Epithelial cell of esophagus (primary cell): ENCODE results near the gene SREK1.

Experiments
- DNase-seq: peaks from one replicate; pipeline ENCODE4 v3.0.0; 2010; ENCODE audit warnings: low read depth
- H3K4me3 ChIP-seq: 2 replicates; pipeline ENCODE4 v1.5.1; 2011; ENCODE audit warnings: mild to moderate bottlenecking, low read length, control low read depth
- TF ChIP-seq, protein P1 (sequence below): IDR thresholded peaks from 2 replicates; pipeline ENCODE4 v1.5.1; 2011; ENCODE audit warnings: low read depth, mild to moderate bottlenecking, low read length, control low read depth, inconsistent platforms; ENCODE audit not compliant: insufficient read depth; ENCODE audit errors: missing control alignments

SREK1 gene

DNA sequence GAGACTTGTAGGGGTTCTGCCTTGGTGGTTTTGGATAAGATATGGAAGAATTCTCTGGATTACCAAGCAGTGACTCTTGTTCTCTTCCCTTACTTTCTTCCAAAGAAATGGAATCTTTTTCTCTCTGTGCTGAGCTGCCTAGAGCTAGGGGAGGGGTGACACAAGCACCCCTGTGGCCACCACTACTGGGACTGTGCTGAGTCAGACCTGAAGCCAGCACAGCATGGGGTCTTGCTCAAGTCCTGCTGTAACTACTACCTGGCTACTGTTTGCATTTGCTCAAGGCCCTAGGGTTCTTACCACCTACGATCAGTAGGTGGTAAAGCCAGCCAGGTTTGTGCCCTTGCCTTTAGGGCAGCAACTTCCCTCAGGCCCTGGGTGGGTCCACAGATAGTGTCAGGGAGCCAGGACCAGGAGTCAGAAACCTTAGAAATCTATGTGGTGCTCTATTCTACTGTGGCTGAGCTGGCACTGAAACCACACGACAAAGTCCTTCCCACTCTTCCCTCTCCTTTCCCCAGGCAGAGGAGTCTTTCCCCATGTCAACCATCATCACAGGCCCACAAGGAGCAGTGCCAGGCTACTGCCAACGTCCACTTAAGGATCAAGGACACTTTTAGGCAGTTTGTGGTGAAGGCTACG lies 53.8 kb downstream of the SREK1 start:
- TF ChIP-seq, protein P1, sequence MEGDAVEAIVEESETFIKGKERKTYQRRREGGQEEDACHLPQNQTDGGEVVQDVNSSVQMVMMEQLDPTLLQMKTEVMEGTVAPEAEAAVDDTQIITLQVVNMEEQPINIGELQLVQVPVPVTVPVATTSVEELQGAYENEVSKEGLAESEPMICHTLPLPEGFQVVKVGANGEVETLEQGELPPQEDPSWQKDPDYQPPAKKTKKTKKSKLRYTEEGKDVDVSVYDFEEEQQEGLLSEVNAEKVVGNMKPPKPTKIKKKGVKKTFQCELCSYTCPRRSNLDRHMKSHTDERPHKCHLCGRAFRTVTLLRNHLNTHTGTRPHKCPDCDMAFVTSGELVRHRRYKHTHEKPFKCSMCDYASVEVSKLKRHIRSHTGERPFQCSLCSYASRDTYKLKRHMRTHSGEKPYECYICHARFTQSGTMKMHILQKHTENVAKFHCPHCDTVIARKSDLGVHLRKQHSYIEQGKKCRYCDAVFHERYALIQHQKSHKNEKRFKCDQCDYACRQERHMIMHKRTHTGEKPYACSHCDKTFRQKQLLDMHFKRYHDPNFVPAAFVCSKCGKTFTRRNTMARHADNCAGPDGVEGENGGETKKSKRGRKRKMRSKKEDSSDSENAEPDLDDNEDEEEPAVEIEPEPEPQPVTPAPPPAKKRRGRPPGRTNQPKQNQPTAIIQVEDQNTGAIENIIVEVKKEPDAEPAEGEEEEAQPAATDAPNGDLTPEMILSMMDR = no peak
- H3K4me3 ChIP-seq = no peak overlapping the region
- DNase-seq = no peak

DNA sequence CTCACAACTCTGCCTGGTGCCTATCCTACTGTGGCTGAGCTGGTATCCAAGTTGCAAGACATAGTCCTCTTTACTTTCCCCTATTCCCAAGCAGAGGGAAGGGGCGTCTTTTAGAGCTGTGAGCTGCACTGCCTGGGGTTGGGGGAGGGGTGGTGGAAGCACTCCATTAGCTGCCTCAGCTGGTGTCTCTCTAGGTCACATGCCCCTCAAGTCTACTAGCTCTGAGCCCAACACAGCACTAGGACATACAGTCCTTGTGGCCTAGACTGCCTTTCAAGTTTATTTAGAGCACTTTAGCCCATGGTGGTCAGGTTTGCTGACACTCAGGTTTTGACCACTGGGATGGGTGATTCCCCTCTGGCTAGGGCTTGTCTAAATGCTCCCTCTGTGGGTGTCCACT lies 54.7 kb downstream of the SREK1 start:
- no peak for DNase-seq
- TF ChIP-seq, protein P1 = no peak
- no peak overlapping the region for H3K4me3 ChIP-seq

DNA sequence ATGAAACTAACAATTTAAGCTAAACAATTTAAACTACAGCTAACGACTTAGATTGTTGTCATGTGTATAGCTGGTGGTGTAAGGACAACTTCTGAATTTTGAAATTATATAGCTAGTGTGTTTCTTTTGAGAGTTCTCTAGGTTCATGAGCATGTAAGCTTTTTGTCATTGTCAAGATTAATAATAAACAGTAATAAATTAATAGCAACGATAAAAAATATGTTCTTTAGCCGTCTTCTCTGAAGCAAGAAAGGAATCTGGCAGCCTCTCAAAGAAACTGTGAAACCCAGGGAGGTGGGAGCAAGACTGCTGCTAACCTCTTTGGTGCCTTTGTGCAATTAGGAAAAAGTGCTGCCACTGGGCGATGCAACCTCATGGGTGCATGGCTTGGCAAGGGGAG lies 59.4 kb downstream of the SREK1 start:
- TF ChIP-seq, protein P1 = no peak
- no peak overlapping the region for H3K4me3 ChIP-seq
- DNase-seq = no peak

DNA sequence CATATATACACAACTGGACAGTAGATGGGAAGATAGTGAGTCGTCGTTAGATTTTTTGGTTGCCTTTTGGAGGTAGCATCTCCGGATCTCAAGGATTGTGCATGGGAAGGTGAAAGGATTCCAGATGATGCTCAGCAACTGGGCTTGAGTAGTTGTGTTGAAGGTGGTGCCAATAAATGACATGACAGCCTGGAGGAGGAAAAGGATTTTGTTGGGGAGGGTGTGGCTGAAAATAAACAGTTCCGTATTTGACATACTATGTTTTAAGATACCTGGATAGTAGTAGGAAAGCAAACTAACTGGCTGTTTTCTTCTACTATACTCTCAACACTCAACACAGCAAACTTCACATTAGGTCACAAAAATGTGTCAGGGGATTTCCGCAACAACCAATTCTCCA lies 62.4 kb downstream of the SREK1 start:
- H3K4me3 ChIP-seq = no peak overlapping the region

DNA sequence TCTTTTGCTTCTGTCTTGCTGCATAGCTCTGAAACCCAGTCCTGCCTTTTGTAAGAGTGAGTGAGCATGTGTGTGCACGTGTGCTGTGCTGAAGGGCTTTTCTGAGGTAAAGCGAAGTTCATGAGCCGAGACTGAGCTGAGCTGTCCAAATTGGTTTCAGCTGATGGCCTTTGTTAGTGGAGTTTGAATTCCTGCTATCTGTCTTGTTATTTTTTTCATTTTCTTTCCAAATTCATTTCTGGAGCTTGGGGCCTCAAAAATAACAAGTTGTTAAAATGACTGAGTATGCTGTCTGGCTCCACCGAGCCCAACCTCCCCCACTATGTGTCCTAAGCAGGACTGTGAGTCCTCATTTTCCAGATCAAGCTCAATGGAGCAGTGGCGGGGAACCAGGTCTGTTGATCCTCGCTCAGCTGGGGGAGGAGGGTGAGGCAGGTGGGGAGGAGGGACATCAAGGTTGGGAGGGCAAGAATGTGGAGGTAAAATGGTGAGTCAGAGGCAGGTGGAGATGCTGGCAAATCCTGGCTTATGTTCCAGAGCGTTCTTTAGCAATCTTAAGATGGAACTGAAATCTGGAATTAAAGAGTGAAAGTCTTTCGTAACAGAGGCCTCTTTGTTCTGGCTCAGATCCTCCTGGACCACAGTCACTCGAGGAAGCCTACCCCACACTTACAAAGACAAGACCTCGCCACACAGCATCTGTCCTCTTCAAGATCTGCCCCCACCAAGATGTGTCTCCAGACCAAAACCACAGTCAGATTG lies 63.9 kb downstream of the SREK1 start:
- no peak overlapping the region for H3K4me3 ChIP-seq

More for the DNA sequence above, 62.4 kb downstream of the SREK1 start:
- no peak for DNase-seq
- TF ChIP-seq, protein P1 = no peak

DNA sequence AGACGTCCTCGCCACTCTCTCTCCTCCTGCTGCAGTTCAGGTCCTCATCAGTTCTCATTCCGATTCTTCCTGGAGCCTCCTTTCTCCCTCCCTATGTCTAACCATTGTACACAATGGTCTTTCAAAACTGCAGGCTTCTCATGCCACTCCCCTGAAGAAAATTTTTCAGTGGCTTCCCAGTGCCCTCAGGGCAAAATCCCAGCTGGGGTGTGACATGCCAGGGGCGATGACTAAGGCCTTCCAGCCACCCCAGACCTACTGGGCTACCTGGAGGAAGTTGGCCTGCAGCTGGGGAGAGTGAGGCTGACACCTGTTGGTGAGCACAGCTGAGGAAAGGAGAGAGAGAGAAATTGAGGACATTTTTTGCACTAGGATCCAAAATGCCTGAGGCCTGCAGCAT lies 65.2 kb downstream of the SREK1 start:
- DNase-seq = peak; percentile 86
- TF ChIP-seq, protein P1 = peak; percentile 27
- no peak overlapping the region for H3K4me3 ChIP-seq

More for the DNA sequence above, 63.9 kb downstream of the SREK1 start:
- DNase-seq = peak; percentile 60
- TF ChIP-seq, protein P1 = no peak
